HEK293 (cell line): ENCODE measurements around the gene PBXIP1.

Experiments used
- BCL11A ChIP-seq: fragments of 450-650 bp; formaldehyde crosslinking; IDR thresholded peaks from 2 replicates; pipeline ENCODE4 v1.5.1; 2016; ENCODE audit warnings: low read depth, missing biosample characterization, missing genetic modification characterization
- KLF7 ChIP-seq: fragments of 450-650 bp; formaldehyde crosslinking; IDR thresholded peaks from 2 replicates; pipeline ENCODE4 v1.5.1; 2016; ENCODE audit warnings: missing biosample characterization, missing genetic modification characterization, borderline replicate concordance
- SCRT2 ChIP-seq: fragments of 450-650 bp; formaldehyde crosslinking; IDR thresholded peaks from 2 replicates; pipeline ENCODE4 v1.5.1; 2016; ENCODE audit warnings: missing biosample characterization, missing genetic modification characterization
- SETDB1 ChIP-seq: IDR thresholded peaks from one replicate; pipeline ENCODE4 v1.6.1; 2017; ENCODE audit warnings: mild to moderate bottlenecking, low read length, moderate library complexity, mixed read lengths; ENCODE audit not compliant: insufficient read length
- WT1 ChIP-seq: fragments of 450-650 bp; formaldehyde crosslinking; IDR thresholded peaks from 2 replicates; pipeline ENCODE4 v1.5.1; 2016; ENCODE audit warnings: missing biosample characterization, missing genetic modification characterization
- ZBTB21 ChIP-seq: fragments of 450-650 bp; formaldehyde crosslinking; IDR thresholded peaks from 2 replicates; pipeline ENCODE4 v1.5.1; 2017; ENCODE audit warnings: missing biosample characterization, missing genetic modification characterization
- ZBTB7A ChIP-seq: fragments of 450-650 bp; formaldehyde crosslinking; IDR thresholded peaks from 2 replicates; pipeline ENCODE4 v1.5.1; 2016; ENCODE audit warnings: low read depth, missing biosample characterization, missing genetic modification characterization
- ZNF16 ChIP-seq: fragments of 450-650 bp; formaldehyde crosslinking; IDR thresholded peaks from 2 replicates; pipeline ENCODE4 v1.5.1; 2016; ENCODE audit warnings: low read depth, missing biosample characterization, missing genetic modification characterization
- ZNF248 ChIP-seq: fragments of 450-650 bp; formaldehyde crosslinking; IDR thresholded peaks from 2 replicates; pipeline ENCODE4 v1.5.1; 2017; ENCODE audit warnings: missing biosample characterization, missing genetic modification characterization
- ZNF324 ChIP-seq: fragments of 450-650 bp; formaldehyde crosslinking; IDR thresholded peaks from 2 replicates; pipeline ENCODE4 v1.5.1; 2016; ENCODE audit warnings: missing biosample characterization, missing genetic modification characterization
- ZNF354C ChIP-seq: fragments of 450-650 bp; formaldehyde crosslinking; IDR thresholded peaks from 2 replicates; pipeline ENCODE4 v1.5.1; 2016; ENCODE audit warnings: missing biosample characterization, missing genetic modification characterization, low read depth, borderline replicate concordance
- ZNF501 ChIP-seq: fragments of 450-650 bp; formaldehyde crosslinking; IDR thresholded peaks from 2 replicates; pipeline ENCODE4 v1.5.1; 2016; ENCODE audit warnings: missing biosample characterization, missing genetic modification characterization
- ZNF555 ChIP-seq: fragments of 450-650 bp; formaldehyde crosslinking; conservative IDR thresholded peaks from 2 replicates; pipeline ENCODE4 v1.5.1; 2017; ENCODE audit warnings: missing biosample characterization, mild to moderate bottlenecking, missing genetic modification characterization, inconsistent platforms
- ZNF658 ChIP-seq: fragments of 450-650 bp; formaldehyde crosslinking; IDR thresholded peaks from 2 replicates; pipeline ENCODE4; 2016; ENCODE audit warnings: missing biosample characterization, missing genetic modification characterization
- ZNF768 ChIP-seq: fragments of 450-650 bp; formaldehyde crosslinking; IDR thresholded peaks from 2 replicates; pipeline ENCODE4 v1.5.1; 2018; ENCODE audit warnings: missing biosample characterization, mild to moderate bottlenecking, missing genetic modification characterization
- ZNF777 ChIP-seq: fragments of 450-650 bp; formaldehyde crosslinking; IDR thresholded peaks from 2 replicates; pipeline ENCODE4 v1.5.1; 2017; ENCODE audit warnings: missing biosample characterization, missing genetic modification characterization, borderline replicate concordance
- ZNF792 ChIP-seq: fragments of 450-650 bp; formaldehyde crosslinking; IDR thresholded peaks from 2 replicates; pipeline ENCODE4 v1.5.1; 2016; ENCODE audit warnings: missing biosample characterization, missing genetic modification characterization
- TF ChIP-seq, protein P1 (sequence below): fragments of 450-650 bp; formaldehyde crosslinking; IDR thresholded peaks from 2 replicates; pipeline ENCODE4 v1.5.1; 2016; ENCODE audit warnings: missing biosample characterization, missing genetic modification characterization, borderline replicate concordance
- TF ChIP-seq, protein P2 (sequence below): fragments of 450-650 bp; formaldehyde crosslinking; IDR thresholded peaks from 2 replicates; pipeline ENCODE4 v1.5.1; 2017; ENCODE audit warnings: missing biosample characterization, missing genetic modification characterization
- TF ChIP-seq, protein P3 (sequence below): fragments of 450-650 bp; formaldehyde crosslinking; IDR thresholded peaks from 2 replicates; pipeline ENCODE4 v1.5.1; 2016; ENCODE audit warnings: missing biosample characterization, missing genetic modification characterization
- TF ChIP-seq, protein P4 (sequence below): fragments of 450-650 bp; formaldehyde crosslinking; IDR thresholded peaks from 2 replicates; pipeline ENCODE4 v1.5.1; 2016; ENCODE audit warnings: missing biosample characterization, missing genetic modification characterization, borderline replicate concordance
- TF ChIP-seq, protein P5 (sequence below): fragments of 450-650 bp; formaldehyde crosslinking; IDR thresholded peaks from 2 replicates; pipeline ENCODE4 v1.5.1; 2016; ENCODE audit warnings: missing biosample characterization, missing genetic modification characterization
- TF ChIP-seq, protein P6 (sequence below): fragments of 450-650 bp; formaldehyde crosslinking; IDR thresholded peaks from 2 replicates; pipeline ENCODE4; 2016; ENCODE audit warnings: missing biosample characterization, missing genetic modification characterization

Gene PBXIP1

DNA sequence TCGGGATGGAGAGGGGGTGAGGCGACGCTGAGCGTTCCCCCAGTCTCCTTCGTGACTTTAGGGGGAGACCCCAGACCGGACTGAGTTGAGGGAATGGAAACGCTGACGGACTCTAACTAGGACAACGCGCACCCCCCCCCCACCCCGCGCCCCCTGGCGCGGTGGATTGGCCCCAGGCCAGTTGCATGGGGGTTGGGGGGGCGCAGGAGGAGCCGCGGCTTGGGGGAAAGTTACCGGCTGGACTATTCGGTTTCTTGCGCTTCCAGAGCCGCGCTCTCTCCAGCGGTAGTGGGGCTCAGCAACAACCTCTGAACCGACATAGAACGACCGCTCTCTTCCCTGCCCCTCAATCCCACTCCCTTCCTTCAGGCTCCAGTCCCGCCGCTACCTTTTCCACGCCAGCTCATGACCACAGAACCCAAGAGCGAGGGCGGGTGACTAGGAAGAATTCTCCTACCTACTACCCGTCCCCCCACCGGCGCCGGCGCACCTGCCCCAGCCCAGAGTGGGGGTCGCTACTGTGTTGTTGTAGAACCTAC is 47.4 kb upstream of the PBXIP1 start (continued):
- TF ChIP-seq, protein P1, sequence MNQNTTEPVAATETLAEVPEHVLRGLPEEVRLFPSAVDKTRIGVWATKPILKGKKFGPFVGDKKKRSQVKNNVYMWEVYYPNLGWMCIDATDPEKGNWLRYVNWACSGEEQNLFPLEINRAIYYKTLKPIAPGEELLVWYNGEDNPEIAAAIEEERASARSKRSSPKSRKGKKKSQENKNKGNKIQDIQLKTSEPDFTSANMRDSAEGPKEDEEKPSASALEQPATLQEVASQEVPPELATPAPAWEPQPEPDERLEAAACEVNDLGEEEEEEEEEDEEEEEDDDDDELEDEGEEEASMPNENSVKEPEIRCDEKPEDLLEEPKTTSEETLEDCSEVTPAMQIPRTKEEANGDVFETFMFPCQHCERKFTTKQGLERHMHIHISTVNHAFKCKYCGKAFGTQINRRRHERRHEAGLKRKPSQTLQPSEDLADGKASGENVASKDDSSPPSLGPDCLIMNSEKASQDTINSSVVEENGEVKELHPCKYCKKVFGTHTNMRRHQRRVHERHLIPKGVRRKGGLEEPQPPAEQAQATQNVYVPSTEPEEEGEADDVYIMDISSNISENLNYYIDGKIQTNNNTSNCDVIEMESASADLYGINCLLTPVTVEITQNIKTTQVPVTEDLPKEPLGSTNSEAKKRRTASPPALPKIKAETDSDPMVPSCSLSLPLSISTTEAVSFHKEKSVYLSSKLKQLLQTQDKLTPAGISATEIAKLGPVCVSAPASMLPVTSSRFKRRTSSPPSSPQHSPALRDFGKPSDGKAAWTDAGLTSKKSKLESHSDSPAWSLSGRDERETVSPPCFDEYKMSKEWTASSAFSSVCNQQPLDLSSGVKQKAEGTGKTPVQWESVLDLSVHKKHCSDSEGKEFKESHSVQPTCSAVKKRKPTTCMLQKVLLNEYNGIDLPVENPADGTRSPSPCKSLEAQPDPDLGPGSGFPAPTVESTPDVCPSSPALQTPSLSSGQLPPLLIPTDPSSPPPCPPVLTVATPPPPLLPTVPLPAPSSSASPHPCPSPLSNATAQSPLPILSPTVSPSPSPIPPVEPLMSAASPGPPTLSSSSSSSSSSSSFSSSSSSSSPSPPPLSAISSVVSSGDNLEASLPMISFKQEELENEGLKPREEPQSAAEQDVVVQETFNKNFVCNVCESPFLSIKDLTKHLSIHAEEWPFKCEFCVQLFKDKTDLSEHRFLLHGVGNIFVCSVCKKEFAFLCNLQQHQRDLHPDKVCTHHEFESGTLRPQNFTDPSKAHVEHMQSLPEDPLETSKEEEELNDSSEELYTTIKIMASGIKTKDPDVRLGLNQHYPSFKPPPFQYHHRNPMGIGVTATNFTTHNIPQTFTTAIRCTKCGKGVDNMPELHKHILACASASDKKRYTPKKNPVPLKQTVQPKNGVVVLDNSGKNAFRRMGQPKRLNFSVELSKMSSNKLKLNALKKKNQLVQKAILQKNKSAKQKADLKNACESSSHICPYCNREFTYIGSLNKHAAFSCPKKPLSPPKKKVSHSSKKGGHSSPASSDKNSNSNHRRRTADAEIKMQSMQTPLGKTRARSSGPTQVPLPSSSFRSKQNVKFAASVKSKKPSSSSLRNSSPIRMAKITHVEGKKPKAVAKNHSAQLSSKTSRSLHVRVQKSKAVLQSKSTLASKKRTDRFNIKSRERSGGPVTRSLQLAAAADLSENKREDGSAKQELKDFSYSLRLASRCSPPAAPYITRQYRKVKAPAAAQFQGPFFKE (tag by site-specific recombination) = no peak
- TF ChIP-seq, protein P2, sequence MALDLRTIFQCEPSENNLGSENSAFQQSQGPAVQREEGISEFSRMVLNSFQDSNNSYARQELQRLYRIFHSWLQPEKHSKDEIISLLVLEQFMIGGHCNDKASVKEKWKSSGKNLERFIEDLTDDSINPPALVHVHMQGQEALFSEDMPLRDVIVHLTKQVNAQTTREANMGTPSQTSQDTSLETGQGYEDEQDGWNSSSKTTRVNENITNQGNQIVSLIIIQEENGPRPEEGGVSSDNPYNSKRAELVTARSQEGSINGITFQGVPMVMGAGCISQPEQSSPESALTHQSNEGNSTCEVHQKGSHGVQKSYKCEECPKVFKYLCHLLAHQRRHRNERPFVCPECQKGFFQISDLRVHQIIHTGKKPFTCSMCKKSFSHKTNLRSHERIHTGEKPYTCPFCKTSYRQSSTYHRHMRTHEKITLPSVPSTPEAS (tag by site-specific recombination) = no peak
- TF ChIP-seq ZNF248 (tag by site-specific recombination) = no peak
- TF ChIP-seq, protein P3, sequence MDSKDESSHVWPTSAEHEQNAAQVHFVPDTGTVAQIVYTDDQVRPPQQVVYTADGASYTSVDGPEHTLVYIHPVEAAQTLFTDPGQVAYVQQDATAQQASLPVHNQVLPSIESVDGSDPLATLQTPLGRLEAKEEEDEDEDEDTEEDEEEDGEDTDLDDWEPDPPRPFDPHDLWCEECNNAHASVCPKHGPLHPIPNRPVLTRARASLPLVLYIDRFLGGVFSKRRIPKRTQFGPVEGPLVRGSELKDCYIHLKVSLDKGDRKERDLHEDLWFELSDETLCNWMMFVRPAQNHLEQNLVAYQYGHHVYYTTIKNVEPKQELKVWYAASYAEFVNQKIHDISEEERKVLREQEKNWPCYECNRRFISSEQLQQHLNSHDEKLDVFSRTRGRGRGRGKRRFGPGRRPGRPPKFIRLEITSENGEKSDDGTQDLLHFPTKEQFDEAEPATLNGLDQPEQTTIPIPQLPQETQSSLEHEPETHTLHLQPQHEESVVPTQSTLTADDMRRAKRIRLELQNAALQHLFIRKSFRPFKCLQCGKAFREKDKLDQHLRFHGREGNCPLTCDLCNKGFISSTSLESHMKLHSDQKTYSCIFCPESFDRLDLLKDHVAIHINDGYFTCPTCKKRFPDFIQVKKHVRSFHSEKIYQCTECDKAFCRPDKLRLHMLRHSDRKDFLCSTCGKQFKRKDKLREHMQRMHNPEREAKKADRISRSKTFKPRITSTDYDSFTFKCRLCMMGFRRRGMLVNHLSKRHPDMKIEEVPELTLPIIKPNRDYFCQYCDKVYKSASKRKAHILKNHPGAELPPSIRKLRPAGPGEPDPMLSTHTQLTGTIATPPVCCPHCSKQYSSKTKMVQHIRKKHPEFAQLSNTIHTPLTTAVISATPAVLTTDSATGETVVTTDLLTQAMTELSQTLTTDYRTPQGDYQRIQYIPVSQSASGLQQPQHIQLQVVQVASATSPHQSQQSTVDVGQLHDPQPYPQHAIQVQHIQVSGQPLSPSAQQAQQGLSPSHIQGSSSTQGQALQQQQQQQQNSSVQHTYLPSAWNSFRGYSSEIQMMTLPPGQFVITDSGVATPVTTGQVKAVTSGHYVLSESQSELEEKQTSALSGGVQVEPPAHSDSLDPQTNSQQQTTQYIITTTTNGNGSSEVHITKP = peak; percentile 73
- no peak for TF ChIP-seq ZNF792
- TF ChIP-seq, protein P4, sequence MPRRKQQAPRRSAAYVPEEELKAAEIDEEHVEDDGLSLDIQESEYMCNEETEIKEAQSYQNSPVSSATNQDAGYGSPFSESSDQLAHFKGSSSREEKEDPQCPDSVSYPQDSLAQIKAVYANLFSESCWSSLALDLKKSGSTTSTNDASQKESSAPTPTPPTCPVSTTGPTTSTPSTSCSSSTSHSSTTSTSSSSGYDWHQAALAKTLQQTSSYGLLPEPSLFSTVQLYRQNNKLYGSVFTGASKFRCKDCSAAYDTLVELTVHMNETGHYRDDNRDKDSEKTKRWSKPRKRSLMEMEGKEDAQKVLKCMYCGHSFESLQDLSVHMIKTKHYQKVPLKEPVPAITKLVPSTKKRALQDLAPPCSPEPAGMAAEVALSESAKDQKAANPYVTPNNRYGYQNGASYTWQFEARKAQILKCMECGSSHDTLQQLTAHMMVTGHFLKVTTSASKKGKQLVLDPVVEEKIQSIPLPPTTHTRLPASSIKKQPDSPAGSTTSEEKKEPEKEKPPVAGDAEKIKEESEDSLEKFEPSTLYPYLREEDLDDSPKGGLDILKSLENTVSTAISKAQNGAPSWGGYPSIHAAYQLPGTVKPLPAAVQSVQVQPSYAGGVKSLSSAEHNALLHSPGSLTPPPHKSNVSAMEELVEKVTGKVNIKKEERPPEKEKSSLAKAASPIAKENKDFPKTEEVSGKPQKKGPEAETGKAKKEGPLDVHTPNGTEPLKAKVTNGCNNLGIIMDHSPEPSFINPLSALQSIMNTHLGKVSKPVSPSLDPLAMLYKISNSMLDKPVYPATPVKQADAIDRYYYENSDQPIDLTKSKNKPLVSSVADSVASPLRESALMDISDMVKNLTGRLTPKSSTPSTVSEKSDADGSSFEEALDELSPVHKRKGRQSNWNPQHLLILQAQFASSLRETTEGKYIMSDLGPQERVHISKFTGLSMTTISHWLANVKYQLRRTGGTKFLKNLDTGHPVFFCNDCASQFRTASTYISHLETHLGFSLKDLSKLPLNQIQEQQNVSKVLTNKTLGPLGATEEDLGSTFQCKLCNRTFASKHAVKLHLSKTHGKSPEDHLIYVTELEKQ (tag by site-specific recombination) = no peak
- TF ChIP-seq KLF7 (tag by site-specific recombination) = no peak
- TF ChIP-seq, protein P5, sequence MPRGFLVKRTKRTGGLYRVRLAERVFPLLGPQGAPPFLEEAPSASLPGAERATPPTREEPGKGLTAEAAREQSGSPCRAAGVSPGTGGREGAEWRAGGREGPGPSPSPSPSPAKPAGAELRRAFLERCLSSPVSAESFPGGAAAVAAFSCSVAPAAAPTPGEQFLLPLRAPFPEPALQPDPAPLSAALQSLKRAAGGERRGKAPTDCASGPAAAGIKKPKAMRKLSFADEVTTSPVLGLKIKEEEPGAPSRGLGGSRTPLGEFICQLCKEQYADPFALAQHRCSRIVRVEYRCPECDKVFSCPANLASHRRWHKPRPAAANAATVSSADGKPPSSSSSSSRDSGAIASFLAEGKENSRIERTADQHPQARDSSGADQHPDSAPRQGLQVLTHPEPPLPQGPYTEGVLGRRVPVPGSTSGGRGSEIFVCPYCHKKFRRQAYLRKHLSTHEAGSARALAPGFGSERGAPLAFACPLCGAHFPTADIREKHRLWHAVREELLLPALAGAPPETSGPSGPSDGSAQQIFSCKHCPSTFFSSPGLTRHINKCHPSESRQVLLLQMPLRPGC (tag by site-specific recombination) = no peak
- no peak for TF ChIP-seq ZNF555 (tag by site-specific recombination)
- TF ChIP-seq ZBTB7A (tag by site-specific recombination) = no peak
- no peak for TF ChIP-seq SETDB1
- TF ChIP-seq BCL11A = 0 out of 2 replicates have a peak, but pooled peaks have one; percentile 53
- no peak for TF ChIP-seq ZBTB21
- no peak for TF ChIP-seq ZNF16 (tag by site-specific recombination)
- no peak for TF ChIP-seq ZNF324 (tag by site-specific recombination)
- TF ChIP-seq ZNF658 (tag by site-specific recombination) = no peak
- TF ChIP-seq, protein P6, sequence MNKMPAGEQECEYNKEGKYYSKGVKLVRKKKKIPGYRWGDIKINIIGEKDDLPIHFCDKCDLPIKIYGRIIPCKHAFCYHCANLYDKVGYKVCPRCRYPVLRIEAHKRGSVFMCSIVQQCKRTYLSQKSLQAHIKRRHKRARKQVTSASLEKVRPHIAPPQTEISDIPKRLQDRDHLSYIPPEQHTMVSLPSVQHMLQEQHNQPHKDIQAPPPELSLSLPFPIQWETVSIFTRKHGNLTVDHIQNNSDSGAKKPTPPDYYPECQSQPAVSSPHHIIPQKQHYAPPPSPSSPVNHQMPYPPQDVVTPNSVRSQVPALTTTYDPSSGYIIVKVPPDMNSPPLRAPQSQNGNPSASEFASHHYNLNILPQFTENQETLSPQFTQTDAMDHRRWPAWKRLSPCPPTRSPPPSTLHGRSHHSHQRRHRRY (tag by site-specific recombination) = no peak
- no peak for TF ChIP-seq SCRT2 (tag by site-specific recombination)
- no peak for TF ChIP-seq WT1 (tag by site-specific recombination)
- no peak for TF ChIP-seq ZNF501 (tag by site-specific recombination)
- TF ChIP-seq ZNF354C (tag by site-specific recombination) = no peak
- TF ChIP-seq ZNF768 = no peak
- TF ChIP-seq ZNF777 (tag by site-specific recombination) = no peak
